A673 (cell line): Measurements from ENCODE around the gene DTX2. TPM values are rescaled to one million over a fixed set of nuclear protein-coding genes. Genes with fewer than 3 reads are reported as not detected.
"Not testable (repeated sequence)": the region's sequence is repeated elsewhere in the genome, so short reads cannot be mapped to it uniquely, and the experiment has no call there.

Source experiments
- Bru-seq: library from RNA; stranded (reverse); fragments of 400-500 nt; gene quantifications from one replicate; lab custom pipeline; 2021; lab: Mats Ljungman, UMichigan
- BruChase-seq, 2 experiments: library from RNA; stranded (reverse); fragments of 400-500 nt; gene quantifications; one replicate each; lab custom pipeline; 2021; lab: Mats Ljungman, UMichigan
- BruUV-seq: library from RNA; stranded (reverse); fragments of 400-500 nt; replicated peaks from 2 replicates; lab custom pipeline; 2021; lab: Mats Ljungman, UMichigan
- CTCF ChIA-PET: fragments of 300-600 bp; sonication (Branson Sonifier 250); formaldehyde crosslinking; loops from one replicate; lab custom pipeline; 2022; ENCODE audit warnings: antibody characterized with exemption; lab: Charles Lee
- POLR2A ChIA-PET: fragments of 300-600 bp; sonication (Branson Sonifier 250); formaldehyde crosslinking; loops from one replicate; lab custom pipeline; 2022; ENCODE audit warnings: antibody characterized with exemption; ENCODE audit not compliant: low non-redundant PET; lab: Charles Lee
- DNase-seq: peaks from one replicate; pipeline ENCODE4 v3.0.0-alpha.2; 2015; ENCODE audit warnings: low spot score
- H3K27ac ChIP-seq: fragments of 200-600 bp; sonication (generic); 2 replicates; pipeline ENCODE4 v1.5.1; 2016; ENCODE audit warnings: mixed run types, low read depth, mild to moderate bottlenecking, mixed read lengths, antibody characterized with exemption, low read length; ENCODE audit not compliant: poor library complexity, severe bottlenecking
- H3K27me3 ChIP-seq: fragments of 200-600 bp; sonication (generic); replicated peaks from 2 replicates; pipeline ENCODE4 v1.6.1; 2017; ENCODE audit warnings: mixed run types, low read depth, mild to moderate bottlenecking, mixed read lengths, antibody characterized with exemption, low read length; ENCODE audit not compliant: insufficient read depth, poor library complexity
- H3K36me3 ChIP-seq: fragments of 200-600 bp; sonication (generic); 2 replicates; pipeline ENCODE4 v1.6.1; 2016; ENCODE audit warnings: mixed run types, mild to moderate bottlenecking, mixed read lengths, antibody characterized with exemption, low read length; ENCODE audit not compliant: insufficient read depth, poor library complexity, severe bottlenecking
- H3K4me1 ChIP-seq: fragments of 200-600 bp; sonication (generic); 2 replicates; pipeline ENCODE4 v1.6.1; 2017; ENCODE audit warnings: mixed run types, mild to moderate bottlenecking, mixed read lengths, antibody characterized with exemption, low read length; ENCODE audit not compliant: insufficient read depth, poor library complexity, severe bottlenecking
- H3K4me3 ChIP-seq: fragments of 200-600 bp; sonication (generic); 2 replicates; pipeline ENCODE4 v1.5.1; 2016; ENCODE audit warnings: low read depth, mixed run types, mild to moderate bottlenecking, mixed read lengths, low read length; ENCODE audit not compliant: poor library complexity, severe bottlenecking
- H3K9me3 ChIP-seq: fragments of 200-600 bp; sonication (generic); 2 replicates; pipeline ENCODE4 v1.6.1; 2016; ENCODE audit warnings: mixed run types, low read depth, mild to moderate bottlenecking, mixed read lengths, antibody characterized with exemption, low read length; ENCODE audit not compliant: poor library complexity, severe bottlenecking
- EZH2 ChIP-seq: fragments of 200-600 bp; sonication (generic); IDR thresholded peaks from 2 replicates; pipeline ENCODE4 v1.6.1; 2017; ENCODE audit warnings: borderline replicate concordance, low read depth, mild to moderate bottlenecking, mixed read lengths, antibody characterized with exemption, low read length; ENCODE audit not compliant: poor library complexity, severe bottlenecking
- intact Hi-C: fragments of 100-400 bp; cut with micrococcal nuclease; formaldehyde crosslinking; loops from one replicate; pipeline ENCODE4 v1.10.0; 2022; ENCODE audit not compliant: unreplicated experiment
- long read RNA-seq: library from polyadenylated mRNA; stranded (forward); transcript quantifications from one replicate; pipeline ENCODE4 v2.0.0, GENCODE V29; 2022
- total RNA-seq: library from RNA; stranded (reverse); gene quantifications from 2 replicates; pipeline ENCODE4 v1.2.3, GENCODE V29; 2021
- TF ChIP-seq, protein P1 (sequence below): fragments of 300-800, 200-600 bp; sonication (generic); conservative IDR thresholded peaks from 2 replicates; pipeline ENCODE4 v1.5.1; 2017; ENCODE audit warnings: low read depth, mild to moderate bottlenecking, antibody characterized with exemption, low read length, moderate library complexity, mixed read lengths

DTX2 gene
- total RNA-seq (33.8 and 41.9 TPM in 2 replicates), Bru-seq, nascent RNA (percentile 57 among the genes with signal in this experiment), BruChase-seq, experiment 1, labeled RNA remaining after a 2-hour chase (percentile 64 among the genes with signal in this experiment), BruChase-seq, experiment 2, labeled RNA remaining after a 6-hour chase (percentile 76 among the genes with signal in this experiment)
- long read RNA-seq, partial matches to known transcripts, result 17 of 38 reads
- long read RNA-seq, other reads (novel, unspliced or antisense), result 11 of 38 reads

- CTCF ChIA-PET, result not testable (repeated sequence)
Measured at GRCh38 chr7:76461464-76462101, at the start of gene DTX2. Gene DTX2 (plus strand): TSS chr7:76461709. CDS start chr7:76480510, 18,801 bp downstream.

DNA sequence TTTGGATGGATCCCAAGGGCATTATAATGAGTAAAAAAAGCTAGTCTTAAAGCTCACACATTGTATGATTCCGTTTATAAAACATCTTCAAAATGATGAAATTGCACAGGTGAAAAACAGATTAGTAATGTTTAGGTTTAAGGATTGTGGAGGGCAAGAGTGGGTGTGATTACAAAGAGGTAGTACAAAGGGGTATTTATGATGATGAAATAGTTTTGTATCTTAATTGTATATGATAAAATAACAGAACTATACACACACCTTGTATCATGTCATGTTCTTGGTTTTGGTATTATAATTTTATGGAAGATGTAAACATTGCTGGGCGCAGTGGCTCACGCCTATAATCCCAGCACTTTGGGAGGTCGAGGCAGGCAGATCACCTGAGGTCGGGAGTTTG lies 49.3 kb upstream of the DTX2 start:
- Histone ChIP-seq H3K27me3 (no peaks in the 10 kb centered on the region), H3K4me3 (no peak overlapping the region), H3K27ac (no peak overlapping the region), H3K4me1 (no peaks in the 10 kb centered on the region), H3K36me3 (no peaks in the 10 kb centered on the region), H3K9me3 (no peaks in the 10 kb centered on the region)
- intact Hi-C loops, result no loop called here
- CTCF ChIA-PET, result no interaction called here
- POLR2A ChIA-PET, result no interaction called here
- no peak for DNase-seq
- TF ChIP-seq EZH2, result no peak
- TF ChIP-seq, protein P1, sequence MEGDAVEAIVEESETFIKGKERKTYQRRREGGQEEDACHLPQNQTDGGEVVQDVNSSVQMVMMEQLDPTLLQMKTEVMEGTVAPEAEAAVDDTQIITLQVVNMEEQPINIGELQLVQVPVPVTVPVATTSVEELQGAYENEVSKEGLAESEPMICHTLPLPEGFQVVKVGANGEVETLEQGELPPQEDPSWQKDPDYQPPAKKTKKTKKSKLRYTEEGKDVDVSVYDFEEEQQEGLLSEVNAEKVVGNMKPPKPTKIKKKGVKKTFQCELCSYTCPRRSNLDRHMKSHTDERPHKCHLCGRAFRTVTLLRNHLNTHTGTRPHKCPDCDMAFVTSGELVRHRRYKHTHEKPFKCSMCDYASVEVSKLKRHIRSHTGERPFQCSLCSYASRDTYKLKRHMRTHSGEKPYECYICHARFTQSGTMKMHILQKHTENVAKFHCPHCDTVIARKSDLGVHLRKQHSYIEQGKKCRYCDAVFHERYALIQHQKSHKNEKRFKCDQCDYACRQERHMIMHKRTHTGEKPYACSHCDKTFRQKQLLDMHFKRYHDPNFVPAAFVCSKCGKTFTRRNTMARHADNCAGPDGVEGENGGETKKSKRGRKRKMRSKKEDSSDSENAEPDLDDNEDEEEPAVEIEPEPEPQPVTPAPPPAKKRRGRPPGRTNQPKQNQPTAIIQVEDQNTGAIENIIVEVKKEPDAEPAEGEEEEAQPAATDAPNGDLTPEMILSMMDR, result no peak
- BruUV-seq, result no TSS peak

More at GRCh38 chr7:76461464-76462101, at the start of gene DTX2:
- intact Hi-C loops, H3K4me1 ChIP-seq, H3K27me3 ChIP-seq, BruUV-seq, DNase-seq, H3K36me3 ChIP-seq, H3K9me3 ChIP-seq, H3K27ac ChIP-seq, POLR2A ChIA-PET: not testable (repeated sequence)
- H3K4me3 ChIP-seq, result peak within 1 kb of the TSS; percentile 43

GRCh38 chr7:76417654-76418310 lies 43.7 kb upstream of the DTX2 start:
- H3K36me3 ChIP-seq, BruUV-seq, H3K27me3 ChIP-seq, H3K4me3 ChIP-seq, CTCF ChIA-PET, DNase-seq, H3K9me3 ChIP-seq, H3K4me1 ChIP-seq, POLR2A ChIA-PET, intact Hi-C loops, H3K27ac ChIP-seq: not testable (repeated sequence)

GRCh38 chr7:76421097-76421496 lies 40.4 kb upstream of the DTX2 start:
- POLR2A ChIA-PET, H3K27ac ChIP-seq, DNase-seq, BruUV-seq, H3K27me3 ChIP-seq, H3K4me3 ChIP-seq, H3K36me3 ChIP-seq, intact Hi-C loops, H3K9me3 ChIP-seq, CTCF ChIA-PET, H3K4me1 ChIP-seq: not testable (repeated sequence)
